Parathyroid adenoma (tissue), 2 donors: ENCODE measurements around the gene CFAP61.

ENCODE experiments used
- H2AFZ ChIP-seq: fragments of 300-600 bp; sonication (generic); one replicate; pipeline ENCODE4 v1.7.0; 2017; ENCODE audit warnings: antibody characterized with exemption, mild to moderate bottlenecking
- H3K27ac ChIP-seq: fragments of 300-600 bp; sonication (generic); one replicate; pipeline ENCODE4 v1.7.0; 2017
- H3K27me3 ChIP-seq: fragments of 300-600 bp; sonication (generic); one replicate; pipeline ENCODE4 v1.7.0; 2017; ENCODE audit warnings: low read length; ENCODE audit not compliant: control insufficient read depth, insufficient read depth
- H3K36me3 ChIP-seq: fragments of 300-600 bp; sonication (generic); one replicate; pipeline ENCODE4 v1.7.0; 2017; ENCODE audit warnings: low read length; ENCODE audit not compliant: control insufficient read depth, insufficient read depth
- H3K4me1 ChIP-seq: fragments of 300-600 bp; sonication (generic); one replicate; pipeline ENCODE4 v1.7.0; 2017; ENCODE audit warnings: control low read depth
- H3K4me2 ChIP-seq: fragments of 300-600 bp; sonication (generic); one replicate; pipeline ENCODE4 v1.7.0; 2017; ENCODE audit warnings: low read length
- H3K4me3 ChIP-seq: fragments of 300-600 bp; sonication (generic); one replicate; pipeline ENCODE4 v1.7.0; 2017; ENCODE audit warnings: low read depth, low read length
- H3K79me2 ChIP-seq: fragments of 300-600 bp; sonication (generic); one replicate; pipeline ENCODE4 v1.7.0; 2017; ENCODE audit warnings: control low read depth
- H3K9ac ChIP-seq: fragments of 300-600 bp; sonication (generic); one replicate; pipeline ENCODE4 v1.7.0; 2017; ENCODE audit warnings: mild to moderate bottlenecking
- H3K9me3 ChIP-seq: fragments of 300-600 bp; sonication (generic); one replicate; pipeline ENCODE4 v1.7.0; 2017; ENCODE audit warnings: low read length; ENCODE audit not compliant: control insufficient read depth
- CTCF ChIP-seq: fragments of 300-600 bp; sonication (generic); IDR thresholded peaks from one replicate; pipeline ENCODE4 v1.7.0; 2017; ENCODE audit warnings: antibody characterized with exemption, mild to moderate bottlenecking
- donor health status: primary hyperparathyroidism.

The CFAP61 gene

GRCh38 chr20:20192366-20192765, 140.0 kb downstream of the CFAP61 start:
- Histone ChIP-seq H3K27ac (no peak overlapping the region), H3K4me2 (no peak overlapping the region)

GRCh38 chr20:20195021-20195705, 142.8 kb downstream of the CFAP61 start:
- Histone ChIP-seq H3K9me3 (no peaks in the 10 kb centered on the region), H3K36me3 (no peaks in the 10 kb centered on the region), H3K27ac (no peak overlapping the region), H3K4me1 (no peaks in the 10 kb centered on the region), H3K79me2 (no peaks in the 10 kb centered on the region), H2AFZ (no peak overlapping the region), H3K4me3 (no peak overlapping the region), H3K27me3 (no peaks in the 10 kb centered on the region), H3K4me2 (no peak overlapping the region), H3K9ac (no peak overlapping the region)
- TF ChIP-seq CTCF, result no peak

More at GRCh38 chr20:20192366-20192765, 140.0 kb downstream of the CFAP61 start:
- Histone ChIP-seq H3K9ac (no peak overlapping the region), H3K9me3 (no peaks in the 10 kb centered on the region), H3K79me2 (no peaks in the 10 kb centered on the region), H3K4me3 (no peak overlapping the region), H3K36me3 (no peaks in the 10 kb centered on the region), H3K27me3 (no peaks in the 10 kb centered on the region), H3K4me1 (no peaks in the 10 kb centered on the region), H2AFZ (no peak overlapping the region)
- no peak for TF ChIP-seq CTCF

- Histone ChIP-seq H3K4me3 (no peak overlapping the region), H3K4me1 (no peaks in the 10 kb centered on the region), H2AFZ (no peak overlapping the region), H3K27me3 (no peaks in the 10 kb centered on the region), H3K79me2 (no peaks in the 10 kb centered on the region), H3K4me2 (no peak overlapping the region), H3K9ac (no peak overlapping the region), H3K27ac (no peak overlapping the region), H3K9me3 (no peaks in the 10 kb centered on the region), H3K36me3 (no peaks in the 10 kb centered on the region)
- TF ChIP-seq CTCF, result no peak
Measured at GRCh38 chr20:20196610-20197009, 144.3 kb downstream of the CFAP61 start.

GRCh38 chr20:20198011-20198410, 145.7 kb downstream of the CFAP61 start:
- H3K79me2 ChIP-seq, result no peaks in the 10 kb centered on the region
- no peak overlapping the region for H3K4me3 ChIP-seq
- H3K9me3 ChIP-seq, result no peaks in the 10 kb centered on the region
- no peak for TF ChIP-seq CTCF
- H3K9ac ChIP-seq, result no peak overlapping the region
- H2AFZ ChIP-seq, result no peak overlapping the region
- no peaks in the 10 kb centered on the region for H3K27me3 ChIP-seq
- no peak overlapping the region for H3K27ac ChIP-seq
- H3K4me1 ChIP-seq, result no peaks in the 10 kb centered on the region
- no peak overlapping the region for H3K4me2 ChIP-seq
- no peaks in the 10 kb centered on the region for H3K36me3 ChIP-seq
